PC-9 (cell line): ENCODE measurements around the gene ATP2B3. TPM values are rescaled to one million over a fixed set of nuclear protein-coding genes. Genes with fewer than 3 reads are reported as not detected.

Experiments
- BruUV-seq: library from RNA; stranded (reverse); fragments of 400-500 nt; replicated peaks from 2 replicates; lab custom pipeline; 2021; lab: Mats Ljungman, UMichigan
- CTCF ChIA-PET: fragments of 300-600 bp; sonication (Branson Sonifier 250); formaldehyde crosslinking; loops from one replicate; lab custom pipeline; 2022; ENCODE audit warnings: antibody characterized with exemption; lab: Charles Lee
- POLR2A ChIA-PET: fragments of 300-600 bp; sonication (Branson Sonifier 250); formaldehyde crosslinking; loops from one replicate; lab custom pipeline; 2022; ENCODE audit warnings: antibody characterized with exemption; ENCODE audit not compliant: unreplicated experiment; lab: Charles Lee
- DNase-seq, 2 experiments: peaks; one replicate each; pipeline versions ENCODE4 v3.0.0 to v3.0.0-alpha.2; 2015 to 2022; ENCODE audit warnings: mixed read lengths in 1 of 2
- H2AFZ ChIP-seq: fragments of 200-600 bp; sonication (generic); 2 replicates; pipeline ENCODE4 v1.8.1; 2017; ENCODE audit warnings: antibody characterized with exemption
- H3F3A ChIP-seq: fragments of 200-600 bp; sonication (generic); 2 replicates; pipeline ENCODE4 v1.8.1; 2017; ENCODE audit warnings: antibody characterized with exemption, mild to moderate bottlenecking, low read depth; ENCODE audit not compliant: insufficient read depth
- H3K27ac ChIP-seq: fragments of 200-600 bp; sonication (generic); 2 replicates; pipeline ENCODE4 v1.6.1; 2016; ENCODE audit warnings: mixed run types
- H3K27me3 ChIP-seq: fragments of 200-600 bp; sonication (generic); 2 replicates; pipeline ENCODE4 v1.6.1; 2016; ENCODE audit warnings: low read depth, mixed run types; ENCODE audit not compliant: insufficient read depth
- H3K36me3 ChIP-seq: fragments of 200-600 bp; sonication (generic); 2 replicates; pipeline ENCODE4 v1.6.1; 2016; ENCODE audit warnings: low read depth, mixed run types
- H3K4me1 ChIP-seq: fragments of 200-600 bp; sonication (generic); replicated peaks from 2 replicates; pipeline ENCODE4 v1.6.1; 2016; ENCODE audit warnings: mixed run types; ENCODE audit not compliant: insufficient read depth
- H3K4me2 ChIP-seq: fragments of 200-600 bp; sonication (generic); 2 replicates; pipeline ENCODE4 v1.6.1; 2017; ENCODE audit warnings: mixed run types
- H3K4me3 ChIP-seq: fragments of 200-600 bp; sonication (generic); 2 replicates; pipeline ENCODE4 v1.6.1; 2016; ENCODE audit warnings: mixed run types
- H3K79me2 ChIP-seq: fragments of 200-600 bp; sonication (generic); 2 replicates; pipeline ENCODE4 v1.6.1; 2017; ENCODE audit warnings: low read depth, mixed run types
- H3K9me2 ChIP-seq: fragments of 200-600 bp; sonication (generic); 2 replicates; pipeline ENCODE4 v1.8.1; 2017; ENCODE audit warnings: mild to moderate bottlenecking; ENCODE audit not compliant: insufficient read depth
- H3K9me3 ChIP-seq: fragments of 200-600 bp; sonication (generic); 2 replicates; pipeline ENCODE4 v1.8.1; 2016; ENCODE audit warnings: low read depth; ENCODE audit not compliant: insufficient read depth
- H4K20me1 ChIP-seq: fragments of 200-600 bp; sonication (generic); 2 replicates; pipeline ENCODE4 v1.8.1; 2017; ENCODE audit not compliant: insufficient read depth
- CTCF ChIP-seq: fragments of 200-600 bp; sonication (generic); conservative IDR thresholded peaks from 2 replicates; pipeline ENCODE4 v1.6.1; 2017; ENCODE audit warnings: mixed run types, antibody characterized with exemption, mild to moderate bottlenecking, moderate library complexity
- EZH2 ChIP-seq: fragments of 200-600 bp; sonication (generic); IDR thresholded peaks from 2 replicates; pipeline ENCODE4 v1.8.0; 2017; ENCODE audit warnings: antibody characterized with exemption, low read depth
- intact Hi-C: fragments of 100-400 bp; cut with micrococcal nuclease; formaldehyde crosslinking; loops from one replicate; pipeline ENCODE4 v1.10.0; 2022; ENCODE audit not compliant: unreplicated experiment
- total RNA-seq: library from RNA; stranded (reverse); gene quantifications from 2 replicates; pipeline ENCODE4 v1.2.3, GENCODE V29; 2021

The ATP2B3 gene
- total RNA-seq, 1 experiment from 2014 or later: not detected

GRCh38 chrX:153580700-153581386 lies 63.4 kb downstream of the ATP2B3 start:
- H3F3A ChIP-seq: no peaks in the 10 kb centered on the region
- H3K9me3 ChIP-seq: no peaks in the 10 kb centered on the region
- peaks cover 9% of the 10 kb centered on the region for H3K27me3 ChIP-seq
- H4K20me1 ChIP-seq: no peaks in the 10 kb centered on the region
- no peak overlapping the region for H3K27ac ChIP-seq
- no peak overlapping the region for H2AFZ ChIP-seq
- no peaks in the 10 kb centered on the region for H3K4me1 ChIP-seq
- intact Hi-C loops: no loop called here
- ChIA-PET CTCF (no interaction called here), POLR2A (no interaction called here)
- BruUV-seq: no TSS peak
- DNase-seq: peak in 1 of 2 experiments; percentile 14
- no peak overlapping the region for H3K4me3 ChIP-seq
- no peak overlapping the region for H3K4me2 ChIP-seq
- H3K79me2 ChIP-seq: no peaks in the 10 kb centered on the region
- TF ChIP-seq EZH2 (no peak), CTCF (peak; percentile 40; the same call in 1 of the 2 replicates)
- H3K36me3 ChIP-seq: no peaks in the 10 kb centered on the region
- H3K9me2 ChIP-seq: no peaks in the 10 kb centered on the region

GRCh38 chrX:153582896-153583295 lies 65.5 kb downstream of the ATP2B3 start:
- Histone ChIP-seq H3K9me2 (no peaks in the 10 kb centered on the region), H3K4me2 (no peak overlapping the region), H3K27me3 (0 out of 2 replicates have a peak, but pooled peaks cover 2% of the 10 kb centered on the region), H3K27ac (no peak overlapping the region), H4K20me1 (no peaks in the 10 kb centered on the region), H3K4me3 (no peak overlapping the region), H3K36me3 (no peaks in the 10 kb centered on the region), H3F3A (no peaks in the 10 kb centered on the region), H3K9me3 (no peaks in the 10 kb centered on the region), H3K79me2 (no peaks in the 10 kb centered on the region), H3K4me1 (no peaks in the 10 kb centered on the region), H2AFZ (no peak overlapping the region)
- no TSS peak for BruUV-seq
- intact Hi-C loops: no loop called here
- no peak for DNase-seq
- TF ChIP-seq CTCF (no peak), EZH2 (no peak)
- ChIA-PET CTCF (no interaction called here), POLR2A (no interaction called here)

GRCh38 chrX:153583433-153583832 lies 66.0 kb downstream of the ATP2B3 start:
- BruUV-seq: no TSS peak
- no peak for DNase-seq
- Histone ChIP-seq H3K4me3 (no peak overlapping the region), H3K27me3 (no peaks in the 10 kb centered on the region), H2AFZ (no peak overlapping the region), H3K36me3 (no peaks in the 10 kb centered on the region), H3K4me2 (no peak overlapping the region), H3K9me2 (no peaks in the 10 kb centered on the region), H3K9me3 (no peaks in the 10 kb centered on the region), H3F3A (no peaks in the 10 kb centered on the region), H3K27ac (no peak overlapping the region), H4K20me1 (no peaks in the 10 kb centered on the region), H3K4me1 (no peaks in the 10 kb centered on the region), H3K79me2 (no peaks in the 10 kb centered on the region)
- TF ChIP-seq EZH2: no peak
- intact Hi-C loops: no loop called here
- ChIA-PET POLR2A (no interaction called here), CTCF (no interaction called here)
